NCI-H1694 (cell line): ENCODE results near the gene GALNT16.

Experiments
- DNase-seq: peaks from one replicate; lab custom pipeline; 2025; lab: John Stamatoyannopoulos, UW

GALNT16 gene

GRCh38 chr14:69317102-69317755, 57.3 kb downstream of the GALNT16 start:
- no peak for DNase-seq

GRCh38 chr14:69317780-69318179, 57.8 kb downstream of the GALNT16 start:
- no peak for DNase-seq

GRCh38 chr14:69318241-69318640, 58.3 kb downstream of the GALNT16 start:
- DNase-seq: no peak

GRCh38 chr14:69318901-69319475, 59.0 kb downstream of the GALNT16 start:
- DNase-seq: no peak

- no peak for DNase-seq
Measured at GRCh38 chr14:69319911-69320310, 60.0 kb downstream of the GALNT16 start.

- no peak for DNase-seq
Measured at GRCh38 chr14:69320581-69321365, 60.8 kb downstream of the GALNT16 start.

- DNase-seq: no peak
Measured at GRCh38 chr14:69321601-69322330, 61.8 kb downstream of the GALNT16 start.

GRCh38 chr14:69323266-69323998, 63.5 kb downstream of the GALNT16 start:
- DNase-seq: no peak

- DNase-seq: no peak
Measured at GRCh38 chr14:69323999-69324282, 64.0 kb downstream of the GALNT16 start.

- DNase-seq: no peak
Measured at GRCh38 chr14:69324341-69324931, 64.5 kb downstream of the GALNT16 start.

GRCh38 chr14:69325086-69325485, 65.1 kb downstream of the GALNT16 start:
- no peak for DNase-seq

- no peak for DNase-seq
Measured at GRCh38 chr14:69325646-69326265, 65.8 kb downstream of the GALNT16 start.

GRCh38 chr14:69326611-69327010, 66.7 kb downstream of the GALNT16 start:
- no peak for DNase-seq

GRCh38 chr14:69327507-69327906, 67.5 kb downstream of the GALNT16 start:
- no peak for DNase-seq

- no peak for DNase-seq
Measured at GRCh38 chr14:69328317-69328716, 68.4 kb downstream of the GALNT16 start.

GRCh38 chr14:69328765-69329164, 68.8 kb downstream of the GALNT16 start:
- peak; percentile 60 for DNase-seq

- DNase-seq: no peak
Measured at GRCh38 chr14:69331206-69331605, 71.2 kb downstream of the GALNT16 start.

- no peak for DNase-seq
Measured at GRCh38 chr14:69332782-69333395, 72.9 kb downstream of the GALNT16 start.

- no peak for DNase-seq
Measured at GRCh38 chr14:69333791-69334337, 73.9 kb downstream of the GALNT16 start.

GRCh38 chr14:69334576-69334975, 74.6 kb downstream of the GALNT16 start:
- DNase-seq: no peak
